IPS-NIHi11 (cell line): ENCODE results near the gene EGFL7.

Experiments used
- DNase-seq: peaks from one replicate; pipeline ENCODE4 v3.0.0; 2012; ENCODE audit warnings: mixed read lengths, low spot score

Gene EGFL7

GRCh38 chr9:136660971-136661550 lies 1.7 kb upstream of the EGFL7 start:
- no peak for DNase-seq

- DNase-seq, result no peak
Observed at GRCh38 chr9:136661641-136662325, 933 bp upstream of the EGFL7 start.

DNA sequence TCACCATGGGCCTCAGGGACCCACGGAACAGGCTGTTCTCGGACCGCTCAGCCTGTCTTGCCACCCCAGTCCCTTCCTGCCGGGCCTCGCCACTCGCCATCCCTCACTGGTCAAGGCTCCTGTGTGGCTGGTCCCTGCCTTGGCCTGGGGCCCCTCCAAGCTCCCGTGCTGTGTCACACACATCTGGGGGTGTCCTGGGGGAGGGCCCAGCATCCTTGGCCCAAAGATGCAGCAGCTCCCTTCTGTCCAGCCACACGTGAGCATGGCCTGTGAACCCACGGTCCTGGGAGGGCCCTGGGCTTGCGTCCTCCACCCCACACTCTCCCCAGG lies 425 bp upstream of the EGFL7 start:
- no peak for DNase-seq

- no peak for DNase-seq
Observed at GRCh38 chr9:136664000-136664915, 1.5 kb downstream of the EGFL7 start.

GRCh38 chr9:136665111-136665703 lies 2.5 kb downstream of the EGFL7 start:
- peak; percentile 90 for DNase-seq

GRCh38 chr9:136665704-136666371 lies 3.1 kb downstream of the EGFL7 start:
- peak; percentile 93 for DNase-seq

GRCh38 chr9:136666372-136667213 lies 3.9 kb downstream of the EGFL7 start:
- DNase-seq, result no peak

DNA sequence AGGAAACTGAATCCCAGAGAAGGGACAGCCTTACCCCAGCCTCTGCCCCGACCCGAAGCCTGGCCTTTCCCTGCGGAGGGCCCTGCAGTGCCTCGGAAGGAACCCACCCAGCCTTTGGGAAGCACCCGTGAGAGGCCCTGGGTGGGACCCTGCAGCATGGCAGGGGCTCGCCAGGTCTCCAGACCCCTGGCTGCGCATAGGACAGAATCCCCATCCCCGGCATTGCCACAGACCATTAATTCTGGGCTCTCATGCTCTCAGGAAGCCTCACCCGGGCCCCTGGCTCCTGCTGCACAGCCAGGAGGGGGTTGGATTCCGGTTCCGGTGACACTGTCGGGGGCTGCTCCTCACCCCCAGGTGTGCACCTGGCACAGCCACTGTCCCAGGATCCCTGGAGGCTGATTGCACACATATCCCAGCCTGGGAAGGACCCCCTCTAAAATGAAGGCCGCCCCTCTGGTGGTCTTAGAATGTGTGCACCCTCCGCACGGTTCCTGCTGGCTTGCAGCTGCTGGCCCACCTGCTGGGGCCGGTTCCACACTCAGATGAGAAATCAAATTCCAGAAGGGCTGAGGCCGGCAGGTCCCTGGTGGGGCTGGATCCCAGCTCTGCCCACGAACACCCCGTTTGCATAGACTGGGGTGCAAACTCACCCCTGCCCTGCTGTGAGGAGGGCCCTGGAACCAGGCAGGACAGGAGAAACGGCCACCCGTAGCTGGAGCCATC lies 4.7 kb downstream of the EGFL7 start:
- no peak for DNase-seq

DNA sequence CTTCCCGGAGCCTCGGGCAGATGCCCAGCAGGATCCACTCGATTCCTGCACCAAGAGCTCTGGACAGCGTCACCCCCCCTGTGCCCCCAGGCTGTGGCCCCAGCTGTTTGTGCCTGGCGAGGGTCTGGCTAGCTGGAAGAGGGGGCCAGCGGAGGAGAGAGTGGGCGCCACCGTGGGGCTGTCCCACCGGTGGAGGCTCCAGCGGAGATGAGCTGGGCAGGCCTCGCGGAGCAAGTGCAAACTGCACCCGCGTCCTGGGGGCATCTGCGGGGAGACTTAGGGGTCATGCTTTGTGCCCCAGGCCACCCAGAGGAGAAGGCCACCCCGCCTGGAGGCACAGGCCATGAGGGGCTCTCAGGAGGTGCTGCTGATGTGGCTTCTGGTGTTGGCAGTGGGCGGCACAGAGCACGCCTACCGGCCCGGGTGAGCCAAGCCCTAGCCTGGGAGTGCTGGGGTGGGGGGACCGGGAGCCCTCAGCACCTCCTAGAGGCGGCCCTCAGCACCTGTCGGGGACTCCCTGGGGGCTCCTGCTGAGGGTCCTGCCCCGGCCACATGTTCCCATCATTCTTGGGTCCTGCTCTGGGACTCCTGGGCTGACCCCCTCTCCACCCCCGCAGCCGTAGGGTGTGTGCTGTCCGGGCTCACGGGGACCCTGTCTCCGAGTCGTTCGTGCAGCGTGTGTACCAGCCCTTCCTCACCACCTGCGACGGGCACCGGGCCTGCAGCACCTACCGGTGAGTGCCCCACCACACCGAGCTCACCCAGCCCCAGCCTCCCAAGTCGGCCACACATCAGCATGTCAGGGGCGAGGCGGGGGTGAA lies 5.4 kb downstream of the EGFL7 start:
- no peak for DNase-seq

GRCh38 chr9:136668983-136669790 lies 6.5 kb downstream of the EGFL7 start:
- no peak for DNase-seq

DNA sequence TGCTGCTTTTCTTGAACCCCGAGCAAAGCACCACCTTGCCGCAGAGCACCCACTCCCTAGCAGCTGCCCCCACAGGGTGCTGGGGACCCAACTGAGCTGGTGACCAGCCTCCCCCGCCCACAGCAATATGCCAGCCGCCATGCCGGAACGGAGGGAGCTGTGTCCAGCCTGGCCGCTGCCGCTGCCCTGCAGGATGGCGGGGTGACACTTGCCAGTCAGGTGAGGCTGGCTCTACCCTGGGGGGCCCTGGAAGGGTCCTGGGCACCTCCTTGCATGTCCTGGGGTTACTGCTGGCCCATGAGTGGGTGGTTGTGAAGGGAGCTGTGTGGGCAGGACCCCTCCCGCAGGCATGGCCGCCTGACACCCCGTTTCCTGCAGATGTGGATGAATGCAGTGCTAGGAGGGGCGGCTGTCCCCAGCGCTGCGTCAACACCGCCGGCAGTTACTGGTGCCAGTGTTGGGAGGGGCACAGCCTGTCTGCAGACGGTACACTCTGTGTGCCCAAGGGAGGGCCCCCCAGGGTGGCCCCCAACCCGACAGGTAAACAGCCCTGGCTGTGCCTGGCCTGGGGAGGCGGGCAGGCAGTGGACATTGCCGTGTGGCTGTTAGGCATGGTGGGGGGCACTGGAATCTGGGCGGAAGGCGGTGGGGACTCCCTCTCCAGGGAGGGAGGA lies 7.2 kb downstream of the EGFL7 start:
- DNase-seq, result no peak

DNA sequence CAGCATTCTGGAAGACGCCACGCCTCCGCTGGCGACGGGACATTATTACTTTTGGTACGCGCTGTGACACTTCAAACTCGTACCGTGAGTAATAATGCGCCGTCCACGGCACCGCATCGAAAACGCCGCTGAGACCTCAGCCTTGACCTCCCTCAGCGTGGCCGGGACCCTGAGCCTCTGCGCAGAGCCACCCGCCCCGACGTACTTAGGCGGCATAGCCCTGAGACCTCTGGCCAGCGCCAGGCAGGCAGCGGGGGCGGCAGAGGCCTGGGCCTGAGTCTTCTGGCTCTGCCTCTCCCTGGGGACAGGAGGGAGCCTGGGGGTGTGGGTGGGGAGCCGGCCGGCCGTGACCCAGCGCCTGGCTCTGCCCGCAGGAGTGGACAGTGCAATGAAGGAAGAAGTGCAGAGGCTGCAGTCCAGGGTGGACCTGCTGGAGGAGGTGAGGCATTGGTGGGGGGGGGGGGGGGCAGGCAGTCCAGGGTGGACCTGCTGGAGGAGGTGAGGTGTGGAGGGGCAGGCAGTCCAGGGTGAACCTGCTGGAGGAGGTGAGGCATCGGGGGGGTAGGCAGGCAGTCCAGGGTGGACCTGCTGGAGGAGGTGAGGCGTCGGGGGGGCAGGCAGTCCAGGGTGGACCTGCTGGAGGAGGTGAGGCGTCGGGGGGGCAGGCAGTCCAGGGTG lies 8.0 kb downstream of the EGFL7 start:
- no peak for DNase-seq

DNA sequence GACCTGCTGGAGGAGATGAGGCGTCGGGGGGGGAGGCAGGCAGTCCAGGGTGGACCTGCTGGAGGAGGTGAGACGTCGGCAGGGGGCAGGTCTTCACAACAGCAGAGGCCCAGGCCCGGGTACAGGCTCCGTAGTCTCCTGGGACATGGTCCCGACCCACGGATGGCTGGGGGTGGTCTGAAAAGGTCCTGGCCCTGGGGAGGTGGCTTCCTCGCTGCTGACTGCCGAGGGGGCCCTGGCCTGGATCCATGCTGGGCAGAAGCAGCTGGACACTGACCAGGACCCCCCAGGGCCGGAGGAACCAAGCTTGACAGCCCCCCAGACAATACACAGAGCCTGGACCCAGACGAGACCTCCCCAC lies 8.5 kb downstream of the EGFL7 start:
- no peak for DNase-seq

DNA sequence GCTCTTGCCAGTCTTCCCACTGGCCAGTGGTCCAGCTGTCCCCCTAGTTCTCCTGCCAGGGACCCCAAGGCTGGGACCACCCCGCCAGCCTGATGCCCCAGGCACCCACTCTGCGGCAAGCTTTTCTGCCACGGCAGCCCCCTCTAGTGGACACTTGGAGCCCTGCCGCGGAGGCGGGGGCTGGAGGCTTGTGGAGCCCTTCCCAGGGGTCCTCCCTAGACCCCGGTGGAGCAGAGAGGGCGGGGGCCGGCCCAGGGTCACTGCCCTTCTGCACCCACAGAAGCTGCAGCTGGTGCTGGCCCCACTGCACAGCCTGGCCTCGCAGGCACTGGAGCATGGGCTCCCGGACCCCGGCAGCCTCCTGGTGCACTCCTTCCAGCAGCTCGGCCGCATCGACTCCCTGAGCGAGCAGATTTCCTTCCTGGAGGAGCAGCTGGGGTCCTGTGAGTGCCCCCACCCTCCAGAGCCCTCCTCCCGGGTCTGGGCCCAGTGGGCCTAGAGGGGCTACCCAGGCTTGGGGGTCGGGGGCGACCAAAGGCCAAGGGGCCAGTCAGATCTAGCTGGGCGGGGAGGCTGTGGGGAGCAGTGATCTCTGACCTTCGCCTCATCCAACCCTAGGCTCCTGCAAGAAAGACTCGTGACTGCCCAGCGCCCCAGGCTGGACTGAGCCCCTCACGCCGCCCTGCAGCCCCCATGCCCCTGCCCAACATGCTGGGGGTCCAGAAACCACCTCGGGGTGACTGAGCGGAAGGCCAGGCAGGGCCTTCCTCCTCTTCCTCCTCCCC lies 9.1 kb downstream of the EGFL7 start:
- DNase-seq, result peak; percentile 95

GRCh38 chr9:136672431-136673087 lies 9.8 kb downstream of the EGFL7 start:
- no peak for DNase-seq
